AG09309 (cell line): Measurements from ENCODE around the gene SCRN1.

Experiments
- DNase-seq: peaks from one replicate; pipeline ENCODE4 v3.0.0-alpha.2; 2010; ENCODE audit warnings: low read depth
- H3K4me3 ChIP-seq: 2 replicates; pipeline ENCODE4 v1.5.1; 2011; ENCODE audit warnings: mild to moderate bottlenecking, low read depth, low read length, moderate library complexity; ENCODE audit not compliant: control insufficient read depth
- CTCF ChIP-seq: IDR thresholded peaks from 2 replicates; pipeline ENCODE4 v1.5.1; 2011; ENCODE audit warnings: mild to moderate bottlenecking, low read depth, low read length, inconsistent platforms; ENCODE audit not compliant: insufficient read depth, control insufficient read depth; ENCODE audit errors: missing control alignments

The SCRN1 gene

GRCh38 chr7:29875741-29876140 lies 113.9 kb downstream of the SCRN1 start:
- DNase-seq, result no peak
- no peak overlapping the region for H3K4me3 ChIP-seq
- no peak for TF ChIP-seq CTCF

- DNase-seq, result no peak
- no peak for TF ChIP-seq CTCF
- H3K4me3 ChIP-seq, result no peak overlapping the region
Observed at GRCh38 chr7:29873644-29874294, 115.8 kb downstream of the SCRN1 start.

- no peak for TF ChIP-seq CTCF
- DNase-seq, result peak; percentile 56
- no peak overlapping the region for H3K4me3 ChIP-seq
Observed at GRCh38 chr7:29871787-29872398, 117.7 kb downstream of the SCRN1 start.
